CD4-positive, alpha-beta T cell (primary cell): ENCODE measurements around the gene IL17REL. TPM values are rescaled to one million over a fixed set of nuclear protein-coding genes. Genes with fewer than 3 reads are reported as not detected.

ENCODE experiments used
- ATAC-seq: fragments of 200-7000 bp; cut with Tn5 transposase; one replicate; pipeline ENCODE4 v1.10.0; 2022; ENCODE audit warnings: mild to moderate bottlenecking; ENCODE audit not compliant: poor library complexity
- CTCF ChIA-PET: fragments of 350-600 bp; sonication (Branson Sonifier 250); formaldehyde crosslinking; loops from one replicate; lab custom pipeline; 2021; ENCODE audit warnings: antibody characterized with exemption, inconsistent platforms; lab: Charles Lee
- POLR2A ChIA-PET: fragments of 350-600 bp; sonication (Branson Sonifier 250); formaldehyde crosslinking; loops from one replicate; lab custom pipeline; 2021; ENCODE audit warnings: antibody characterized with exemption, inconsistent platforms; lab: Charles Lee
- DNase-seq, 14 experiments: peaks; one replicate each; pipeline ENCODE4 v3.0.0-alpha.2; 2013 to 2020; ENCODE audit warnings: mixed read lengths in 2 of 14
- H3K27ac ChIP-seq, 2 donors: one replicate each; pipeline versions ENCODE4 v1.5.1 to v1.7.0; 2013; ENCODE audit warnings: low read length in 2 of 2, low read depth in 1 of 2, mild to moderate bottlenecking in 1 of 2
- H3K27me3 ChIP-seq, 2 experiments: 1 replicate in 1 of 2; 2 replicates in 1 of 2; pipeline versions ENCODE4 v1.6.1 to v1.7.0; 2013; ENCODE audit warnings: low read length in 2 of 2, control low read depth in 1 of 2, mild to moderate bottlenecking in 1 of 2, moderate library complexity in 1 of 2; ENCODE audit not compliant: insufficient read depth in 2 of 2, control insufficient read depth in 1 of 2
- H3K36me3 ChIP-seq: one replicate; pipeline ENCODE4 v1.6.1; 2013; ENCODE audit warnings: low read length, control low read depth; ENCODE audit not compliant: insufficient read depth
- H3K4me1 ChIP-seq: one replicate; pipeline ENCODE4 v1.6.1; 2013; ENCODE audit warnings: low read length, control low read depth; ENCODE audit not compliant: insufficient read depth
- H3K4me3 ChIP-seq: one replicate; pipeline ENCODE4 v1.5.1; 2013; ENCODE audit warnings: mild to moderate bottlenecking, low read length, moderate library complexity
- H3K9me3 ChIP-seq, 2 experiments: 1 replicate in 1 of 2; 2 replicates in 1 of 2; pipeline versions ENCODE4 v1.6.1 to v1.7.0; 2013; ENCODE audit warnings: low read length in 2 of 2, mild to moderate bottlenecking in 2 of 2, control low read depth in 1 of 2, moderate library complexity in 1 of 2; ENCODE audit not compliant: control insufficient read depth in 1 of 2, insufficient read depth in 1 of 2
- H3K27ac Mint-ChIP-seq: one replicate; pipeline ENCODE4 v1.8.0; 2020; ENCODE audit warnings: mixed read lengths
- H3K27me3 Mint-ChIP-seq: one replicate; pipeline ENCODE4 v1.8.0; 2021; ENCODE audit warnings: mixed read lengths
- H3K36me3 Mint-ChIP-seq: one replicate; pipeline ENCODE4 v1.8.0; 2021; ENCODE audit warnings: low read depth, mixed read lengths
- H3K4me1 Mint-ChIP-seq: one replicate; pipeline ENCODE4 v1.8.0; 2021; ENCODE audit warnings: low read depth, mixed read lengths
- H3K4me3 Mint-ChIP-seq: one replicate; pipeline ENCODE4 v1.8.0; 2020; ENCODE audit warnings: mild to moderate bottlenecking, mixed read lengths
- H3K9me3 Mint-ChIP-seq: one replicate; pipeline ENCODE4 v1.8.0; 2020; ENCODE audit warnings: mixed read lengths
- intact Hi-C, 2 experiments: fragments of 100-400 bp; cut with DNase I in 1 of 2; cut with micrococcal nuclease in 1 of 2; formaldehyde crosslinking; loops; one replicate each; pipeline versions ENCODE4 v1.15.1 to v1.9.0; 2023 to 2025; cut with DNase I, micrococcal nuclease
- total RNA-seq, 174 experiments: library from RNA in 2 of 174; stranded (reverse) in 2 of 174; gene quantifications; one replicate each; pipeline ENCODE4 v1.2.3 and lab custom pipeline; 2021 to 2026
- TF ChIP-seq, protein P1 (sequence below): fragments of 200-600 bp; IDR thresholded peaks from one replicate; pipeline ENCODE4 v1.8.0; 2022; ENCODE audit warnings: antibody characterized with exemption, mild to moderate bottlenecking

Gene IL17REL
- total RNA-seq, 2 experiments from 2014 or later = not detected

DNA sequence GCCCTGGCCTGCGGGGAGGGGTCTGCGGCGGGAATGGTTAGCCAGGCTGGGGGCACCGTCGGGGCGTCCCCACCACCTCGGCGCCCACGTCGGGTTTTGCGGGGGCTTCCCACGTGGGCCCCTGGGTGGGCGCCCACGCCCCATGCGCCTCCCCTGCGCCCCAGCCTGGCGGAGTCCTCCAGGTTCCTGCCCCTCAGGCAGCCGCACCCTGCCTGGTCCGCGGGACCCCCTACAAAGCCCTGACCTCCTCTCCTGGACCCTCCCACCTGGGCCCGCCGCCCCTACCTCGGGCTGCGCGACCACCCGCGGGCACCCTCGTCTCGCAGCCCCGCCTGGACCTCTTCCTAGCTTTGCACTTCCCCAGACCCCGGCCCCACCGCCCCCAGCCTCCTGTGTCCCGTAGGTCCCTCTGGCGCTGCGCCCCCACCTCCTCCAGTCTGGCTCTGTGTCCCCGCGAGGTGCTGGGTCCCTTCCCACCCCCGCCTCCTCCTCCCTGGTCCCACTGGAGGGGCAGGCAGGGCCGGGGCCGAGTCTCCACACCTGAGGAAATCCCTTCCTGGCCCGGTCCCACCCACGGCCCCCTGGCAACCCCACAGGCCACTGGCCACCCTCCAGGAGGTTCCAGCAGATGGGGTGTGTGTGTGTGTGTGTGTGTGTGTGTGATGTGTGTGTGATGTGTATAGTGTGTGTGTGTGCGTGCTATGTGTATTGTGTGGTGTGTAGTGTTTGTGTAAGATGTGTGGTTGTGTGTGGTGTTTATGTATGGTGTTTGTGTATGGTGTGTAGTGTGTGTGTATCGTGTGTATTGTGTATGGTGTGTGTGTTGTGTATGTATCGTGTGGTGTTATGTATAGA, 40.2 kb downstream of the IL17REL start:
- Mint-ChIP-seq H3K27me3 (no peaks in the 10 kb centered on the region), H3K36me3 (peaks cover 7% of the 10 kb centered on the region), H3K4me1 (peaks cover 35% of the 10 kb centered on the region), H3K4me3 (no peak overlapping the region), H3K9me3 (no peaks in the 10 kb centered on the region), H3K27ac (no peak overlapping the region)
- intact Hi-C loops = no loop called here
- Histone ChIP-seq H3K9me3 (no peaks in the 10 kb centered on the region), H3K27ac (no peak overlapping the region), H3K36me3 (no peaks in the 10 kb centered on the region), H3K27me3 (no peaks in the 10 kb centered on the region), H3K4me1 (peaks cover 62% of the 10 kb centered on the region), H3K4me3 (no peak overlapping the region)
- TF ChIP-seq, protein P1, sequence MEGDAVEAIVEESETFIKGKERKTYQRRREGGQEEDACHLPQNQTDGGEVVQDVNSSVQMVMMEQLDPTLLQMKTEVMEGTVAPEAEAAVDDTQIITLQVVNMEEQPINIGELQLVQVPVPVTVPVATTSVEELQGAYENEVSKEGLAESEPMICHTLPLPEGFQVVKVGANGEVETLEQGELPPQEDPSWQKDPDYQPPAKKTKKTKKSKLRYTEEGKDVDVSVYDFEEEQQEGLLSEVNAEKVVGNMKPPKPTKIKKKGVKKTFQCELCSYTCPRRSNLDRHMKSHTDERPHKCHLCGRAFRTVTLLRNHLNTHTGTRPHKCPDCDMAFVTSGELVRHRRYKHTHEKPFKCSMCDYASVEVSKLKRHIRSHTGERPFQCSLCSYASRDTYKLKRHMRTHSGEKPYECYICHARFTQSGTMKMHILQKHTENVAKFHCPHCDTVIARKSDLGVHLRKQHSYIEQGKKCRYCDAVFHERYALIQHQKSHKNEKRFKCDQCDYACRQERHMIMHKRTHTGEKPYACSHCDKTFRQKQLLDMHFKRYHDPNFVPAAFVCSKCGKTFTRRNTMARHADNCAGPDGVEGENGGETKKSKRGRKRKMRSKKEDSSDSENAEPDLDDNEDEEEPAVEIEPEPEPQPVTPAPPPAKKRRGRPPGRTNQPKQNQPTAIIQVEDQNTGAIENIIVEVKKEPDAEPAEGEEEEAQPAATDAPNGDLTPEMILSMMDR = no peak
- no peak for ATAC-seq
- CTCF ChIA-PET = interaction anchor here (1.7 kb wide), 1 partner anchor 41 kb away, joined by 6 read pairs; no protein-coding TSS in a partner anchor
- DNase-seq = peak in 5 of 14 experiments; percentile 1 to 44 (median 5)
- POLR2A ChIA-PET = interaction anchor here (2.0 to 2.7 kb wide), 2 partner anchors 10 to 36 kb away, joined by 12 to 19 read pairs; no protein-coding TSS in a partner anchor

DNA sequence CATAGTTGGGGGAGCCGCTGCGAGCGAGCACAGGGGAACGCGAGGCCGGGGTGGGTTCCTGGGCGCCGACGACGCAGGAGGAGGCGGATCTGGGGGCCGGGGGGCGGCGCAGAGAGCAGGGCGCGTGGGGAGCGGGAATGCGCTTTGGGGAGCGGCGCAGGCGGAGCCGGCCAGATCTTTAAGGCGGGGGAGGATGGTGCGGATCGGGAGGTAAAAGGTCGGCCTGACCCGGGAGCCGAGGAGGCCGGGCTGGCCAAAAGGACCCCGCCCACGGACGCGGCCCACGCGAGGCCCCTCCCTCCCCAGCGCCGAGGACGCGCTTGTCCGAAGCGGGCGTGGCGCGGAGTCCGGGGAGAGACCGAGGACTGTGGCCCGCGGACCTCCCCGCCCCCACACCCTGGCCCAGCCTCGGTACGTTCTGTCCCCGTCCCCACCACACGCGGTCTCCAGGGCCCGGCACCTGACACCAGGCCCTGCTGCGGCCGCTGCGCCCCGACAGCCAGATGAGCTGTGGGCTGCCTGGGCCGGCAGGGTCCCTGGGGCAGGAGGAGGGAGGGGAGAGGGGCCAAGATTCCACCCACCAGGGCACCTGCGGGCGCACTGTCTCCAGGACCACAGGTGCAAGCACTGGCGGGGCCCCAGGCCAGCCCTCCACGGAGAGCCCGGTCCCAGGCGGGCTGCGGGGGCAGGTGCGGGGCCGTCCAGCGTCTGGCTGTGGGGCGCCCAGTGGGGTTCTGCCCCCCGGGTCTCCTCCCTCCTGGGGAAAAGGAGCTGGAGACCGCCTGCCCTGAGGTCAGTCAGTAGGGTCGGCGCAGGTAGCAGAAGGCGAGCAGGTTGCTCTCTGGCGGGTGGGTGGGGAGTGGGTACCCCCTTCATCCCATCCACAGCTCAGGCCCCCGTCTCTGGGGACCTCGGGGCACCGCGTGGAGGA, 41.1 kb downstream of the IL17REL start:
- H3K27me3 ChIP-seq = no peaks in the 10 kb centered on the region
- TF ChIP-seq, protein P1 = no peak
- peak in 3 of 14 experiments; percentile 64 to 72 (median 69) for DNase-seq
- H3K4me3 Mint-ChIP-seq = peak overlapping the region; percentile 87
- no peaks in the 10 kb centered on the region for H3K27me3 Mint-ChIP-seq
- no peaks in the 10 kb centered on the region for H3K9me3 Mint-ChIP-seq
- H3K36me3 ChIP-seq = no peaks in the 10 kb centered on the region
- H3K27ac ChIP-seq = no peak overlapping the region
- peak overlapping the region; percentile 56 for H3K4me3 ChIP-seq
- peak overlapping the region; percentile 83 for H3K27ac Mint-ChIP-seq
- POLR2A ChIA-PET = interaction anchor here (0.7 to 2.7 kb wide), 7 partner anchors 9 to 649 kb away, joined by 3 to 19 read pairs (median 4); partner anchors contain the start of gene PIM3
- peaks cover 10% of the 10 kb centered on the region for H3K36me3 Mint-ChIP-seq
- CTCF ChIA-PET = interaction anchor here (1.2 to 1.7 kb wide), 2 partner anchors 41 to 59 kb away, joined by 5 to 6 read pairs; no protein-coding TSS in a partner anchor
- H3K4me1 Mint-ChIP-seq = peaks cover 32% of the 10 kb centered on the region
- intact Hi-C loops = loop anchor here (2.0 kb wide), 1 partner anchor 35 kb away; no protein-coding TSS in a partner anchor
- ATAC-seq = peak; percentile 48
- H3K9me3 ChIP-seq = no peaks in the 10 kb centered on the region
- peaks cover 67% of the 10 kb centered on the region for H3K4me1 ChIP-seq
